MM.1S (cell line): ENCODE measurements around the gene SYT1.

Experiments used
- CTCF ChIP-seq: fragments of 300-600 bp; sonication (generic); IDR thresholded peaks from 2 replicates; pipeline ENCODE4 v1.5.1; 2016; ENCODE audit warnings: antibody characterized with exemption, low read length, mixed read lengths
- EZH2 ChIP-seq: fragments of 300-600 bp; sonication (generic); optimal IDR thresholded peaks from 2 replicates; pipeline ENCODE3; 2017; ENCODE audit warnings: low read depth, mild to moderate bottlenecking, antibody characterized with exemption, low read length, mixed read lengths

- no peak for TF ChIP-seq EZH2
- TF ChIP-seq CTCF = no peak
Measured at GRCh38 chr12:78917513-78917912, 52.9 kb downstream of the SYT1 start.
